Activated B cell treated with CpG ODN at 0.5 μM for 24 hours (primary cell): ENCODE measurements around the gene GSG1L. TPM values are rescaled to one million over a fixed set of nuclear protein-coding genes. Genes with fewer than 3 reads are reported as not detected.

Experiments used
- ATAC-seq: fragments of 200-7000 bp; cut with Tn5 transposase; one replicate; pipeline ENCODE4 v1.10.0; 2021; ENCODE audit warnings: low read depth, mild to moderate bottlenecking, moderate library complexity
- CTCF ChIA-PET: fragments of 350-600 bp; sonication (Branson Sonifier 250); formaldehyde crosslinking; loops from one replicate; lab custom pipeline; 2021; ENCODE audit warnings: antibody characterized with exemption; lab: Charles Lee
- POLR2A ChIA-PET: fragments of 350-600 bp; sonication (Branson Sonifier 250); formaldehyde crosslinking; loops from one replicate; lab custom pipeline; 2021; ENCODE audit warnings: antibody characterized with exemption; lab: Charles Lee
- DNase-seq: peaks from one replicate; pipeline ENCODE4 v3.0.0; 2022
- H3K27ac Mint-ChIP-seq: one replicate; pipeline ENCODE4 v1.8.0; 2020; ENCODE audit warnings: mixed read lengths
- H3K27me3 Mint-ChIP-seq: one replicate; pipeline ENCODE4 v1.8.0; 2021; ENCODE audit warnings: mixed read lengths
- H3K36me3 Mint-ChIP-seq: one replicate; pipeline ENCODE4 v1.8.0; 2021; ENCODE audit warnings: low read depth, mixed read lengths
- H3K4me1 Mint-ChIP-seq: one replicate; pipeline ENCODE4 v1.8.0; 2021; ENCODE audit warnings: mixed read lengths
- H3K4me3 Mint-ChIP-seq: one replicate; pipeline ENCODE4 v1.8.0; 2020; ENCODE audit warnings: mild to moderate bottlenecking, mixed read lengths
- H3K9me3 Mint-ChIP-seq: one replicate; pipeline ENCODE4 v1.8.0; 2020; ENCODE audit warnings: mixed read lengths
- intact Hi-C: fragments of 100-400 bp; cut with micrococcal nuclease; formaldehyde crosslinking; loops from one replicate; pipeline ENCODE4 v1.15.1; 2024
- total RNA-seq: library from RNA; stranded (reverse); gene quantifications from 2 replicates; pipeline ENCODE4 v1.2.3, GENCODE V29; 2022
- TF ChIP-seq, protein P1 (sequence below): fragments of 200-600 bp; IDR thresholded peaks from one replicate; pipeline ENCODE4 v1.8.0; 2022; ENCODE audit warnings: antibody characterized with exemption, mild to moderate bottlenecking

GSG1L gene
- total RNA-seq, 1 donor from 2014 or later, result not detected

DNA sequence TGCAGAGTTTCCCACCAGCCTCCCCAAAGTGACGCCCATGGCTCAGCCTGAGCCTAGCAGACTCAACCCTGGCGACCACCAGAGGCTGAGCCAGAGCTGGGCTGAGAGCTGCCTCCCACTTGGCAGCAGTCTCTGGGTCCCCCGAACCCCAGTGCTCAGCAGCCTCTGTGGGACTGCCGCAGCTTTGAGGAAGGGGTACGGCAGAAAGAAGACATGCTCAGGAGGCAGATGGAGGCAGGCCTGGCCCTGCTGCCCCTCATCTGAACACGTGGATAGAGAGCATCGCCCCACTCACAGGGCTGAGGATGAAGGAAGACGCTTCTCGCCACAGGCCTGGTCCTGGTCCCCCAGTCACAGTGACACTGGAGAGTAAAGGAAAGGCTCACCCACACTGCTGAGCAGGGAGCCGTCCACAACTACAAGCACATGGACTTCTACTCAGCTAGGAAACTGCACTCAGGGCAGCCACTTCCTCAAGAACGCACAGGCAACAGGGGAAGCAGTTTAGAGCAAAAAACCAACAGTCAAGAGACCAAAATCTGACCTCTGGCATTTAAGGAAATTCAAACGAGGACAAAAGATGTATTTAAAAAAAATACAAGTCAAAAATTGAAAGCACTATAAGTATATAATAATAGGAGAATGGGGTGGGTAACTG, 45.2 kb upstream of the GSG1L start:
- H3K27ac Mint-ChIP-seq, result no peak overlapping the region
- CTCF ChIA-PET, result no interaction called here
- H3K4me3 Mint-ChIP-seq, result no peak overlapping the region
- H3K4me1 Mint-ChIP-seq, result no peaks in the 10 kb centered on the region
- peaks cover 94% of the 10 kb centered on the region for H3K36me3 Mint-ChIP-seq
- TF ChIP-seq, protein P1, sequence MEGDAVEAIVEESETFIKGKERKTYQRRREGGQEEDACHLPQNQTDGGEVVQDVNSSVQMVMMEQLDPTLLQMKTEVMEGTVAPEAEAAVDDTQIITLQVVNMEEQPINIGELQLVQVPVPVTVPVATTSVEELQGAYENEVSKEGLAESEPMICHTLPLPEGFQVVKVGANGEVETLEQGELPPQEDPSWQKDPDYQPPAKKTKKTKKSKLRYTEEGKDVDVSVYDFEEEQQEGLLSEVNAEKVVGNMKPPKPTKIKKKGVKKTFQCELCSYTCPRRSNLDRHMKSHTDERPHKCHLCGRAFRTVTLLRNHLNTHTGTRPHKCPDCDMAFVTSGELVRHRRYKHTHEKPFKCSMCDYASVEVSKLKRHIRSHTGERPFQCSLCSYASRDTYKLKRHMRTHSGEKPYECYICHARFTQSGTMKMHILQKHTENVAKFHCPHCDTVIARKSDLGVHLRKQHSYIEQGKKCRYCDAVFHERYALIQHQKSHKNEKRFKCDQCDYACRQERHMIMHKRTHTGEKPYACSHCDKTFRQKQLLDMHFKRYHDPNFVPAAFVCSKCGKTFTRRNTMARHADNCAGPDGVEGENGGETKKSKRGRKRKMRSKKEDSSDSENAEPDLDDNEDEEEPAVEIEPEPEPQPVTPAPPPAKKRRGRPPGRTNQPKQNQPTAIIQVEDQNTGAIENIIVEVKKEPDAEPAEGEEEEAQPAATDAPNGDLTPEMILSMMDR, result no peak
- intact Hi-C loops, result no loop called here
- no peak for ATAC-seq
- no peak for DNase-seq
- no peaks in the 10 kb centered on the region for H3K9me3 Mint-ChIP-seq
- H3K27me3 Mint-ChIP-seq, result no peaks in the 10 kb centered on the region
- POLR2A ChIA-PET, result no interaction called here

DNA sequence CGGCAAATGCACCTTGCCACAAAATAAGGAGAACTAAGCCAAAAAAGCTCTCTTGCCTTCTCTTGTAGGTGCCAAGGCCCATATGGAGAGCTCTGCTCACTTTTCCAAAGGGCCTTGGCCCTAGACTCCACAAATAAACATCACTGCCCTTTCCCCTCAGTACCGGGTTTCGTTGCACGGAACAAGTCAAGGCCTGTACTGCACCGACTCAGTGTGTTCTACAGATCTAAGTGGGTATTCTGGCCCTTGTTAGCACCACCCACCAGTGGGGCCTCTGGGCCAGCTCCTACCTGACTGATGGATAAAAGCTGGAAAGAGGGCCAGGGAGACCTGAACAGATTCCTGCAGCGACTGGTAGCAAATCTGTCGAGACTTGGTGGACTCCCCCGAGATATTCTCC, 43.7 kb upstream of the GSG1L start:
- no peak overlapping the region for H3K27ac Mint-ChIP-seq
- H3K9me3 Mint-ChIP-seq, result no peaks in the 10 kb centered on the region
- no peak overlapping the region for H3K4me3 Mint-ChIP-seq
- intact Hi-C loops, result no loop called here
- TF ChIP-seq, protein P1, result no peak
- H3K27me3 Mint-ChIP-seq, result no peaks in the 10 kb centered on the region
- no peak for DNase-seq
- ATAC-seq, result no peak
- H3K4me1 Mint-ChIP-seq, result no peaks in the 10 kb centered on the region
- ChIA-PET CTCF (interaction anchor here (0.6 kb wide), 1 partner anchor 121 kb away, joined by 4 read pairs; no protein-coding TSS in a partner anchor), POLR2A (no interaction called here)
- H3K36me3 Mint-ChIP-seq, result peaks cover 96% of the 10 kb centered on the region

DNA sequence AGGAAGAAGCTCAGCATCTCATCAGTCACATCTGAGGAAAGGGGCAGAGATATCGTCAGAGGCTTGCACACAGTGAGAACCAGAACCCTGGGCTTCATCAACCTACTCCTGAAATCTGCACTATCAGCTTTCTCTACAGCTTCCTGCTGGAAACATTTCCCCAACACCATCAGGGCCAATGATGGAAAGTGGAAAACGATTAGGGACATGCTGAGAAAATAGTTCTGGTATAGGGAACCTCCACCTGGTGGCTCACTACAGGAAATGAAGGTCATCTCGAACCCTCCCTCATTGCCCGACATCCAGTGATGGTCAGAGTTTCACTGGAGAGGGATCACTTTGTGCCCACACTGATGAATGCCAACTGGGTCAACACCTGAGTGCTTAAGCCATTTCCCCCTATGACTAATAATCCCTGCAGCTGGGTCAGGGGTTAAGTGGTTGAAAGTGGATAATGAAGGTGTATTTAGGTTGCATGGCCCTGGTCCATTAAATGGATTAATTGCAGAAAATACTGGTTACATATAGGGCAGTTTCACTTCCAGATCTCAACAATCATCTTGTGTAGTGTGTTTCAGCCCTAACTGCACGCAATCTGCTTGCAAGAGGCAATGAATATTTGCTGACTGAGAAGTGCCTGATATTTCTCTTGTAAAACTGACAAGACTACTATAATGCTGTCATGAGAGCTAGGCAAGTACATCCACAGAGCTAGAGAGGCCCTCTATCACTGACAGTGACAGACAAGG, 43.1 kb upstream of the GSG1L start:
- no peak for ATAC-seq
- Mint-ChIP-seq H3K4me3 (no peak overlapping the region), H3K27me3 (no peaks in the 10 kb centered on the region), H3K4me1 (no peaks in the 10 kb centered on the region), H3K27ac (no peak overlapping the region), H3K36me3 (peaks cover 96% of the 10 kb centered on the region), H3K9me3 (no peaks in the 10 kb centered on the region)
- intact Hi-C loops, result no loop called here
- CTCF ChIA-PET, result interaction anchor here (0.6 kb wide), 1 partner anchor 122 kb away, joined by 4 read pairs; no protein-coding TSS in a partner anchor
- DNase-seq, result no peak
- TF ChIP-seq, protein P1, result no peak
- POLR2A ChIA-PET, result no interaction called here

DNA sequence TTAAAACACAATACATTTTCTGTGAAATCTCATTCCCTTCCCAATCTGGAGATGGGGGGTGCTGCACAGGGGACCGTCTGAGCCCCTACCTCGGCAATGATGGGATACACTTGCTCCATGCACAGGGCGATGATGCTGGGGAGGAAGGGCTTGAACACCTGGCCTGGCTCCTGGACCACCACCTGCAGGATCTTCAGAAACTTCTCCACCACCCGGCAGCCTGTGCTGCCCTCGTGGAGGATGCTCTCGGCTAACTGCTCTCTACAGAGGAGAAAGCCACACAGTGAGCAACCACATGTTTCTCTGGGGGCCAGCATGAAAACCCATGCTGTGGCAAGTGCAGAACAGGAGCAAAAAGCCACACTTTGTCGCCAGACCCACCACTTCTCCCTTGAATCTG, 42.4 kb upstream of the GSG1L start:
- TF ChIP-seq, protein P1, result no peak
- H3K36me3 Mint-ChIP-seq, result peaks cover 97% of the 10 kb centered on the region
- CTCF ChIA-PET, result no interaction called here
- POLR2A ChIA-PET, result no interaction called here
- H3K27ac Mint-ChIP-seq, result no peak overlapping the region
- no peak for DNase-seq
- intact Hi-C loops, result no loop called here
- H3K4me3 Mint-ChIP-seq, result no peak overlapping the region
- H3K4me1 Mint-ChIP-seq, result no peaks in the 10 kb centered on the region
- H3K9me3 Mint-ChIP-seq, result no peaks in the 10 kb centered on the region
- H3K27me3 Mint-ChIP-seq, result no peaks in the 10 kb centered on the region
- no peak for ATAC-seq

DNA sequence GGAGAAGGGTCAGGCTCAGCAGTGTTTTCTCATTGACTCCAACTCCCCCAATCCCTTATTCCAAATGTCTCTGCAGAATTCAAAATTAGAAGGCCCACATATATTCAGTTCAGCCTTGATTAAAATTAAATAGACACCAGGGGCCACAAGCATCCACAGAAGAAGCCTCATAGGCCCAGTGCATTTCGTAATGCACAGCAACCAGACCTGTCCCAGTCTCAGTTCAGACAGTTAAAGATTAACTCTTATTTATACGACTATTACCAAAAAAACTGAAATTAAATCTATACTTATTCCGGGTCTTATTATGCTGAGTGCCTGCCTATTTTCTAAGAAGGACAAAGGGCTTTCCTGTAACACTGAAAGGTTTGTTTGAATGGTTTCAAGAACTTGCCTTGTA, 41.8 kb upstream of the GSG1L start:
- no peak for DNase-seq
- Mint-ChIP-seq H3K36me3 (peaks cover 99% of the 10 kb centered on the region), H3K4me3 (no peak overlapping the region), H3K27me3 (no peaks in the 10 kb centered on the region), H3K4me1 (no peaks in the 10 kb centered on the region), H3K27ac (no peak overlapping the region), H3K9me3 (no peaks in the 10 kb centered on the region)
- ChIA-PET CTCF (no interaction called here), POLR2A (no interaction called here)
- ATAC-seq, result no peak
- intact Hi-C loops, result no loop called here
- TF ChIP-seq, protein P1, result no peak
